HG02571 (cell line): ENCODE results near the gene GPR137B.
A peak's percentile ranks its signal among the peaks of the same experiment; 100 is the strongest.
"Not testable (repeated sequence)": the region's sequence is repeated elsewhere in the genome, so short reads cannot be mapped to it uniquely, and the experiment has no call there.

Experiments used
- ATAC-seq: cut with Tn5 transposase; IDR thresholded peaks from one replicate; pipeline ENCODE4 v1.9.1; 2021; ENCODE audit warnings: mild to moderate bottlenecking, moderate library complexity; ENCODE audit not compliant: unreplicated experiment

GPR137B gene

DNA sequence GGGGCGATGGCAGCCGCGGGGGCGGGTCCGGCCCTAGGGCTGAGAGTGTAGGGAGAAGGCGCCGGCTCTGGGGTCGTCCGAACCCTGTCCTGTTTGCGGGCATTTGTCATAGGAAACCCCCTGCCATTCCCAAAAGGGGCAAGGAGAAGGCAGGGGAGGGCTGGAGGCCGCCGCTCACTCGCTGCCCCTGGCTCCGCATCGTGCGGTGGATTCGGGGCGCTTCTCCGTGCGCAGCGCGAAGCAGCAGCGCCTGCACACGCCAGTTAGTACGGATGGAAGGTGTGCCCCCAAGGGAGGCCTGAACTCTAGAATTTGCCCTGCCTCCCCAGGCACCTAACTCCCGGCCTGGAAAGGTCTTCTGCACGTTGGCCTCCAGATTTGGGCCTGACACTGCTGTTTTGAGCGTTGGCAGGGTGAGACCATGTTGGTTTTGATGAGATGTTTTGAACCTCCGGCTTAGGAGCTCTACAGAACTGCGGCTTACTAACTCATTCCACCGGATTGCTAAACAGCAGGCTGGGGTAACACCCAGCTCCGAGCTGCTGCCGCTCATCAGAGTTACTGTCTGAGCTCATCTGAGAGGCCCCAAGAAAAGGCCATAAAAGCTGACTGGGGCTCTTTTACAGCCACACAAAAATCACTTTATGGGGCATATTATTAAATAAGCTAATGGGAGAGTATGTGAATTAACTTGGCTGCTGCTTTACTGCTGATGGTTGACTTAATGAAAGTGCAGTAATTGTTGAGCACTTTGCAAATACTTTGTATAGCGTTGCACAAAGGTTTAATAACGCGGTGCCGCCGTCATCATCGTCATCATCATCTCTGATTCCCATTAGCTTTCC, 987 bp downstream of the GPR137B start:
- ATAC-seq: peak; percentile 25

DNA sequence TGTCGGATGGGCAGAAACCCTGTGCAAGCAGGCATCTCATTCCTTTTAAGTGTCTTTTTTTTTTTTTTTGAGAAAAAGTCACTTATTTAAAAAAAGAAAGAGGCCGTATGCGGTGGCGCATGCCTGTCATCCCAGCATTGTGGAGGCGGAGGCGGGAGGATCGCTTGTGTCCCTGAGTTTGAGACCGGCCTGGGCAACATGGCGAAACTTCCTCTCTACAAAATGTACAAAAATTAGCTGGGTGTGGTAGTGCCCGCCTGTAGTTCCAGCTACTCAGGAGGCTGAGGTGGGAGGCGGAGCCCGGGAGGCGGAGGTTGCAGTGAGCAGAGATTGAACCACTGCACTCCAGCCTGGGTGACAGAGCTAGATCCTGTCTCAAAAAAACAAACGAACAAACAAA, 1.7 kb downstream of the GPR137B start:
- no peak for ATAC-seq

DNA sequence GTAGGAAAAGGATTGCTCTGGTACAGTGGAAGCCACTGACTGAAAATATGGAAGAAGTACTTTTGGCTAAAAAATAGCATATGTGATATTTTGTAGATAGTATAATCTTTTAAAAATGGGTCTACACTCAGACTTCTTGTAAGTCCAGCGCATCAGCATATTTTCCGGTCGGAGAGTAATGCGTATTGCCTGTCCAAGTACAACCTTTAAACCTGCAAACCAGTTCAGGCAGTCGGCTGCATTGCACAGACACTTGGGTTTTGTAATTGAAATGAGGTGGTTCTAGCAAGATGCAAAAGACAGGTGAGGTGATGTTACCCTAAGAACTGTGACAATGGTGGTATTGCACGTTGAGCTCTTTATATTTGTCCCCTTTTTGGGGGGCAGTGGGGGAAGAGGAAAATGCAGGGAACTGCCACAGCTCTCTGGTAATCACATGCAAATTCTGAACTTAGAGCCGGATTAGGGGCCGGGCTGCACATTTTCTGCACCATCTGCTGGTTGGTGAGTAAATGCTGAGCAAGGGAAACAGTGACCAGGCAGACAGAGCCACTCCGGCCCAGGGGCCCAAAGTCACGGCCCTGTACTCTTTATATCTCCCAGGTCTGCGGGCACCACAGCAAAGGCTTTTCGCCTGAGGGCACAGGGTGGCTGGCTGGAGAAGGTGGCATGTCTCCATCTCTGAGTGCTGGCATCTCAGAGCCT, 2.3 kb downstream of the GPR137B start:
- ATAC-seq: no peak

DNA sequence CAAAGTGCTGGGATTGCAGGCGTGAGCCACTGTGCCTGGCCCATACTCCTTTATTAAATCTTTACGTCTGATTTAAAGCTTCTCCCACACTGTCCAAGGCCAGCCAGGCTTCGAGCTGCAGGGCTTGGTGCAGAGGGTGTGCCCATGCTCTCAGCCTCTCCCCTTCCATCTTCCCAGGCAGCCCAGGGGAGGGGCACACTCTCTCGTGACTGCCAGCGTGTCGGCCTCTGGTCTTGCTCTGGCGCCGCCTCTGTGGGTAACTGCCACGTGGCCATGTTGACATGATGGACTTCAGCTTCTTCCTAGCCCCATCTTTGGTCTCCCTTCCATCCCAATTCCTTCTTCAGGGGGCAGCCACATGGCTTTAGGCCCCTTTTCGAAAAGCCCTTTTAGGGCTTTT, 4.7 kb downstream of the GPR137B start:
- no peak for ATAC-seq

DNA sequence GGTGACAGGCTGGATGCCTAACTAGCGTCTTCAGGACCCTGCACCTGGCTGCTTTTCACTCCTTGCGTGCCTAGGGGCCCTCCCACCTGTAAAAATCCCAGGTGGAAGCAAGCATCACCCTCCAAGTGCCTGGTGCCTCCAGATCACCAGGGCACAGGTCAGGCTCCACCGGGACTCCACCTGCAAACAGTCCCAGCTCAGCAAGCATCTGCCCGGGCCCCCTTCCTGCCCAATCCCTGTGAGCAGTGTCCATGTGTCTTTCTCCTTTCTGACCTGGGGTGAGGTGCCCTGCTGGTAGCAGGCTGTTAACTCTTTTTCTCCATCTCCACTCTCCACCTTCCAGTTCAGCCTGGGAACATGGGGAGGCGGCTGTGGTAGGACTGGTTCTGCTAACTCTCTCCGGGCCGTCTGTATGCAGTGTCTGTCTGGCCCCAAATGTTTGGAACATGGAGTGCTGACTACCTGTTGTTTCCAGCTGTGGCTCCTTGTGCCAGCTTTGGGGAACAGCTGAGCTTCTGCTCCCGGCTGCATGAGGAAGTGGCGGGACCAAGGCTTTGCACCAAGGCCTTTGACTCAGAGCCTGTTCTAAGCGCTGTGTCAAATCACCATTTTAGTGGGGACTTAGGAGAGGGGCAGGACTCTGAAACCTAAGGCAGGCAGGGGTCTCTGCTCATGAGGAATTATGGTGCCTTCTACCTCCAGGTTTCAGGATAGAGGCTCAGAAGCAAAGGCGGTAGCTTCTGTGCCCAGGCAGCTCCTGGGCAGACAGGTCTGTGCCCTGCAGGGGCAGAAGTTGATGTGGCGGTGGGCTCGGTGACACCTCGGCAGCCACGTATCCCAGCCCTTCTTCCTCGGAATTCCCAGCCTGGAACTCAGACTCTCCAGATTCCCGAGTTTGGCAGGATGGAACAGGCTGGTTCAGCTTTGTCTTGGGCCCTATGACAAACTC, 5.5 kb downstream of the GPR137B start:
- ATAC-seq: no peak

DNA sequence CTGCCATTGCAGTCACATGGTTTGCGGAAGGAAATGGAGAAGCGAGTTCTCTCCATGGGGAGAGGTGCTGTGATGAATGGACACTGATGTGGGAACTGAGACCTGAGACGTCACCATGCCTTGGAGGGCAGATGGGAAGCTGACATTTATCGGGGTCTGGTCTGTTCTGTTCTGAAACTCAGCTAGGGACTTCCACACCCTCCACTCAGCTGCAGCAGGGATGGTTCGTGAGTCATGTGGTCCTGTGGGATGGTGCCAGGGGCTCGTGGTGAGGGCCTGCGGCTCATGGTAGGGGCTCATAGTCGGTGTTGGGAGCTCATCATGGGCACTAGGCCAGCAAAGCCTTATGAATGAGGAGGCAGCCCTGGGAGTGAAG, 6.1 kb downstream of the GPR137B start:
- ATAC-seq: no peak

DNA sequence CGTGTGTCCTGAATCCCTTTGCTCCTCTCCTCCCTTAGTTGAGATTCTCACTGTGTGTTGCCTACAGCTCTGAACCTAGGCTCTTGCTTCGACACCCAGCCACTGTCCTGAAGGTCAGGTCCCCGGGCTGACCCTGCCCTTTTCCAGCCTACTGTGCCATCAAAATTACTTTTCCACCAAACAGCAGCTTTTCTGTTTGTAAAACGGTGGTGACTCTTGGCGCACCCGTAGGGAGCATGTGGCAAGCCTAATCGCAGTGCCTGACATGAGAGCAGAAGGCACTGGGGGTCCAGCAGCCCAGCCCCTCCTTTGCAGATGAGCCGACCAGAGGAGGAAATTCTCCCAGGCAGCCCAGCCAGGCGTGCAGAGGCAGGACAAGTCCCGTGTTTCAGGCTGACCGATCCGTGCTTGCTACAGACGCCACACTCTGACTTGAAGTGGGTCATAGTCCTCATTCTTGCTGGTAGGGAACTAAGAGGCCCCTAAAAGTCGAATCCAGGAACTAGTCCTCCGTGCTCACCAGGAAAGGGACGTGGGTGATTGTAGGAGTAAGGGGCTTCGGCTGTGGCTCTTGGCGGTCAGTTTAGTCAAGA, 6.8 kb downstream of the GPR137B start:
- ATAC-seq: no peak

DNA sequence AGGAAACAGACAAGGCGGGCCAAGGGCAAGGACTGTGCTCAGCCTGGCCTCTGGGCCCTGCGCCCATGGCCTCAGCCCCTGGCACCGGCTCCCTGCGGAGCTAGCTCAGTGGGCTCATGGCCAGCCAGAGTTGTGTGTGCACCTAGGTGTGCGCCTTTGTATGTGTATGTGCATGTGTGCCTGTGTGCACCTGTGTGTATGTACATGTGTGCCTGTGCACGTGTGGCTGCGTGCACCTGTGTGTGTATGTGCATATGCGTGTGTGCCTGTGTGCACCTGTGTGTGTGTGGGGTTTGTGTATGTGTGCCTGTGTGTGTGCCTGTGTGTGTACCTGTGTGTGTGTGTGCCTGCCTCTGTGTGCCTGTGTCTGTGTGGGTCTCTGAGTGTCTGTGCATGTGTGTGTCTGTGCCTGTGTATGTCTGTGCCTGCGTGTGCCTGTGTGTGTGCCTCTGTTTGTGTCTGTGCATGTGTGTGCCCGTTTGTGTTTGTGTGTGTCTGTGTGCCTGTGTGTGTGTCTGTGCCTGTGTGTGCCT, 7.4 kb downstream of the GPR137B start:
- no peak for ATAC-seq

DNA sequence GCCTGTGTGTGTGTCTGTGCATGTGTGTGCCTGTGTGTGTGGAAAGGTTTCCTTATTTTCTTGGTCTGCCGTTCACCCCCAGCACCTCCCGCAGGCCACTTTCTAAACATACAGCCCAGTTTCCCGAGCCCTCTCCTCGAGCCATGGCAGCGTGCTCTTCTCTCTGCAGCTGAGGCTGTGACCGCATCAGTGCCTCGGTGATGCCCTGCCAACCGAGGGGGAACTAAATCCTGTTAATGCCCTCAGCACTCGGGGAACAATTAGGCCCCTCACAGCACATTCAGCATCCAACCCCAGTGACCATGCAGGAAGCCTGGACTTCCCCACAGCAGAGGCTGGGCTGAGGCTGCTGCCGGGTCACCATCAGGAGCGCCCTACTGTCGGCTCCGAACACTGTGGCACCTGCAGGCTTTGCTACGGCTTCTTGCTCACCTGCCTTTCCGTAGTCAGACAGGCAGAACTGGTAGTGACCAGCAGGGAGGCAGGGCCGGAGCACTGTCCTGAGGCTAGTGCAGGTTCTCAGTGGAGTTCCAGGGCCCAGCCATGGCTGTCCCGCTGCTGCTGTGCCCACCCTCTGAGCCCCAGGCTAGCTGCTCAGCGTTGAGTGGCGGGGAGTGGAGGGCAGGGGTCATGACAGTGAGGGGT, 8.1 kb downstream of the GPR137B start:
- ATAC-seq: no peak

DNA sequence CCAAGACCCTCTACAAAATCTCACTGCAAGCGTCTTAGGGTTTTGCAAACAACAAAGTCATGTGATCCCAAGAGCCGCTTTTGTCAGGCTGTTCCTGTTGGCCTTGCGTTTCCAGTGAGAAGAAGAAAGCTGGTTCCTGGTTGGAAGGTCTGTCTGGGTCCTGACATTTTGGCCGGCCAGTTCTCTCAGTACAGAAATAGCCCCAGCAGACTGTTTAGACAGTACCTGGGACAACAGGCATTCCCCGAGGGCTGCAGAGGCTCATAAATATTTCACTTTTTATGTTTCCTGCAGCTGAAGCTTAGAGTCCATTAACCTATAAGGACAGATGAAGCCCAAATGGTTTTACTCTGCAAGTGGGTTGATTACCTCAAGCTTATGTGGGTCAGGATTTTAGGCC, 8.6 kb downstream of the GPR137B start:
- no peak for ATAC-seq

DNA sequence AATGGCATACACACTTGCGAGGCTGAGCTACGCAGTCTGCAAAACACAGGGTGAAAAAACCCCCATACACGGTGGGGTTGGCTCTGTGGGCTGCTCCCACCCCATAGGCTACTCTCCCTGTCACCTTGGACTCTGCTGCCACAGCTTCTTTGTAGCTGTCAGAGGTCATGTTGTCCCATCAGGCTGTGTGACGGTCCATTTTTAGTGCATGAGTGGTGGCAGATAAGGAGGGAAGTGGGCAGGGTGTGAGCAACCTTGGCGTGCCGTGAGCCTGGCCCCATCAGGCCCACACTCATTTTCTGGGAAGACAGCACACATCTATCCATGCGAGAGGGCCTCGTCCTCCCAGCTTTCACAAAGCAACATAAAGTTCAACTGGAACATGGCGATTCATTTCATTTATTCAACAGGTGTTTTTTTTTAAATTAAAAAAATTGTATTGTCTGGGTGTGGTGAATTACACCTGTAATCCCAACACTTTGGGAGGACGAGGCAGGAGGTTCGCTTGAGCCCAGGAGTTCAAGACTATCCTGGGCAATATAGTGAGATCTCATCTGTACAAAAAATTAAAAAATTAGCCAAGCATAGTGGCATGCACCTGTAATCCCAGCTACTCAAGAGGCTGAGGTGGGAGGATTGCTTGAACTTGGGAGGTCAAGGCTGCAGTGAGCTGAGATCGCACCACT, 9.5 kb downstream of the GPR137B start:
- ATAC-seq: no peak

DNA sequence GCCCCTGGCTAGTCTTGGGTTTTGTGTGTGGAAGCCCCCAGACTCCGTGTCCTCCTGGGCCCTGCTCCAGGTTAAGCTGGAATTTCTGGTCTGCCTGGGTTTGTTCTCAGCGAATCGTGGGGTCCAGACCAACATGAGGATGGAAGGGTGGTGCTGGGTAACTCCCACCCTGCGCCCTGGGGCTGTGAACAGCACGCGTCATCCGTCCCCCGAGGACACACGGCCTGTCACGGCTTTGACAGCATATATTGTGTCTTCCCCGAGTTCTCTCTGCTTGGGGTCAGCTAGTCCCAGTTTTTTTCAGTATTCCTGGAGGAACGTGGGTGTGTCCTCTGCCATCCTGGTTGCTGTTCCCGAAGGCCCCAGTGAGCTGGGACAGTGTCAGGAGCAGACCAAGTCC, 11.8 kb downstream of the GPR137B start:
- ATAC-seq: no peak

DNA sequence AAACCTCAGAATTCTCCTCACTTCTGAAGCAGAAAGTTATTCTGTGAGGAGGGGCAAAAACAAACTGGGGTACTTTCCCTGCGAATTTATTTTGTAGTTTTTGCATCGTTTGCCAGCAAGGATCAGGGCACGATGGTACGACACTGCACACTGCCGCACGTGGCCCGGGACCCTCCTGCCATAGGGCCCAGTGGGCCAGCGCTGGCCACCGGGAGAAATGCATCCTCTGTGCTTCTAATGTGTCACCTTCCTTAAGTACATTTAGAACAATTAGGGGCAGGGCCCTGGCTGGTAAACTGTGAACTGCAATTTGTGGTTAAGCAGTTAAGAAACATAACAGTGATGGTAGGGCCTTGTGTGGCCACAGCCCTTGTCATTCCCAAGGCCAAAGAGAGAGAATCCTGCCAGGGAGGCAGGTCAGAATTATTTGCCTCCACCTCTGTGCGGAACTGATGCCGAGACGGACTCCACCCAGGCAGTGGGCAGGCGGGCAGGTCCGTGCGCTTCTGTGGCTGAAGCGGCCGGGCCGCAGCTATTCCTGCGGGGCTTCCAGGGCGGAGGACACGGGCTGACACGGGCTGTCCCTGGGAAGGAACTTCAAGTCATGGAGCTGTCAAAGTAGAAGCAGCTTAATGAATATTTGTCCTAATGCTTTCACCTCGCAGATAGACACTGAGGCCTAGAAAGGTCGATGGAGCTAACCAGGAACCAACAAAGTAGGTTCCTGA, 12.5 kb downstream of the GPR137B start:
- ATAC-seq: no peak

DNA sequence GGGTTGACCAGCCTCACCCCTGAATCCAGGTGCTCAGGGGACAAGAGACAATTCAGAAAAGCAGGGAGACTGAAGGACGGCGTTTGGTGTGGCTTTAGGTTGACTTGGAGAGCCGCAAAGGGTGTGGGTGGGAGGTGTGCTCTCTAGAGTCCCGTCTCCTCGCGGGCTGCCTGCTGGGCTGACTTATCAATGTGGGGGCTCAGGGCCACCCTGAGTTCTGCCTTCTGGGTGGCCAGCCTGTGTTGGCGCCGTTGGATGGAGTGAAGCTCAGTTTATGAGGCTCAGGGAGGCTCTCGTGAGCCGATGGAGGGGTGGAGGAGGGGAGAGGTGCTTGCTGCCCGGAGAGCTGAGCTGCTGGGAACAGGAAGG, 13.0 kb downstream of the GPR137B start:
- no peak for ATAC-seq

DNA sequence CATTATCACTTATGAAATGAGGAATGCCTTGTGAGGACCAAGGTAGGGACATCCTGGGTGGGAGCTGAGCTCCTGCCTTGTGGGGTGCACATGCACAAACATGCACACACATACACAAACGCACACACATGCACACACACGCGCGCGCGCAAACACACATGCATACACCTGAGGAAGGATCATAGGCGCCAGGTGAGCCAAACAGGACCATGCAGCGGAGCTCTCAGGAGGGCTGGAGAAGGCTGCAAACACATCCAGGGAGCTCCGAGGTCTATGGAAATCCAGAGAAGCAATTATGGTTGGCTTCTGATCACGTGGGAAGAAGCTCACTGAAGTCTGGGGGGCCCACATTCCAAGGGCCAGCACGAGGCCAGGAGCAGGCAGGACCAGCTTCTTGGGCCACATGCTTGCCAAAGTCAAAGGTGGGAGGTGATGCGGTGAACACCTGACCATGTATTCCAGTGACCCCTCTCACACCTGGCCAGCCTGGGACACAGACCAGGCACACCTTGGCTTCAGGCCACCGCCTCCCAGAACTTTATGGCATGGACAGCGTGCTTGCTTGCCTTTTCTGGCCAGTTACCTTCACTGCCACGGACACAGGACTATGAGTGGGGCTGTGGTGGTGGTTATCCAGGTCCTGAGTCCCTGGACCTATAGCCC, 13.6 kb downstream of the GPR137B start:
- no peak for ATAC-seq

DNA sequence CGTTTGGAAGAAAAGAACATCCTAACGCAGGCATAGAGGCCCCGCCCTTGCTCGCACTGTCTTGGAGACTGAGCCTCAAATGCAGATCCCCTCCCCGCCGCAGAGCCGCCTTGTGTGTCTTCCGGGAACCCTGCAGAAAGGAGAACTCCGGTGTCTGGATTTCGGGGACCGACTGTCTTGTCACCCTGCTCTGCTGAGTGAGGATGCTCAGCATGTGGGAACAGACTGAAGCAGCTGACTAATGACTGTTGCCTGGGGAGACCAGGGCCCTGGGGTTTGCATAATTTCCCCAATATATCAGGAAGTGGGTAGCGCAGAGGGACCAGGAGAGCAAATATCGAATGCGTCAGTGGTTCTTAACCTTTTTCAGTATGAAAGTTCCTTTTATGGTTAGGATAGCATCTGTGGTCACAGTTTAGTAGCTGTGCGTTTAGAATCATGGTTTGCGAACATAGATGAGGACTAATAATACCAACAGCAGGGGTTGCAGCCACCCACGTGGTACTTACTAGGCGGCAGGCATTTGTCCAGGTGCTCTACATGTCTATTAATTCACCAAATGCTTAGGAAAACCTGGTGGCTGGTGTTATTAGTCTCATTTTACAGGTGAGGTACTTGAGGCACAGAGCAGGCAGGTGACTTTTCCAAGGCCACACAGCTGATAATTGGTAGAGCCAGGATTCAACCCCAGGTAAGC, 14.3 kb downstream of the GPR137B start:
- peak; percentile 75 for ATAC-seq

DNA sequence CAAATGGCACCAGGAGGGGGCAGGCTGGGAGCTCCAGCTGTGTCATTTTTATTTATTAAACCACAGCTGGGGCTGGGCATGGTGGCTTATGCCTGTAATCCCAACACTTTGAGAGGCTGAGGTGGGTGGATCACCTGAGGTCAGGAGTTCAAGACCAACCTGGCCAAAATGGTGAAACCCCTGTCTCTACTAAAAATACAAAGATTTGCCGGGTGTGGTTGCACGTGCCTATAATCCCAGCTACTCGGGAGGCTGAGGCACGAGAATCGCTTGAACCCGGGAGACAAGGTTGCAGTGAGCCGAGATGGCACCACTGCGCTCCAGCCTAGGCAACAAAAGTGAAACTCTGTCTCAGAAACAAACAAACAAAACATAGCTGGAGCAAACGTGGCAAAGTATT, 15.7 kb downstream of the GPR137B start:
- not testable (repeated sequence) for ATAC-seq

DNA sequence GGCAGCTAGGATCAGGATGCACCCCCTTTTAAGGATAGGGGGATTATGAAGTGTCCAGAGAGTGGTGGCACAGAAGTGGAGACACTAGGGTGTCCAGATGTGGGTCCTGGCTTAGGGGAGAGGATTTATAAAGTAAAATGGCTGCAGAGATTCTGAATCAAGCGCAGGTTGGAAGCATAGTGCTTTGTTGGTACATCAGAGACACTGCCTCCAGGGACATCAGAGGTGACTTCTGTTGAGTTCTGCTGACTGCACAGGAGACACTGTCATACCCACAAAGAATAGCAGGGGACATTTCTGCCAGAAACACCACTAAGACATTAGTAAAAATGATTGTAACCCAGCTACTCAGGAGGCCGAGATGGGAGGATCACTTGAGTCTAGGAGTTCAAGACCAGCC, 16.4 kb downstream of the GPR137B start:
- ATAC-seq: no peak
